K562 (cell line): Measurements from ENCODE around the gene OR2B2. TPM values are rescaled to one million over a fixed set of nuclear protein-coding genes. Genes with fewer than 3 reads are reported as not detected.

Experiments
- ATF3 ChIP-seq, 2 experiments: fragments of 450-650 bp in 1 of 2; sonication (generic) in 1 of 2; formaldehyde crosslinking in 1 of 2; IDR thresholded peaks in 1 of 2; conservative IDR thresholded peaks in 1 of 2; 2 replicates each; pipeline versions ENCODE4 v1.6.1 to v1.8.1; 2016 to 2023; ENCODE audit warnings: mild to moderate bottlenecking in 2 of 2, moderate library complexity in 2 of 2, inconsistent platforms in 1 of 2, missing genetic modification reagents in 1 of 2
- CC2D1A ChIP-seq: fragments of 450-650 bp; IDR thresholded peaks from 2 replicates; pipeline ENCODE4 v1.6.1; 2017; ENCODE audit warnings: mild to moderate bottlenecking
- E2F3 ChIP-seq: fragments of 250-450 bp; sonication (Bioruptor Pico); IDR thresholded peaks from 2 replicates; pipeline ENCODE4 v1.4.0; 2020; ENCODE audit warnings: mild to moderate bottlenecking
- ETV5 ChIP-seq: sonication (generic); formaldehyde crosslinking; IDR thresholded peaks from 2 replicates; pipeline ENCODE4 v1.4.0; 2020; ENCODE audit warnings: low read depth, mild to moderate bottlenecking, missing genetic modification reagents
- HNRNPK ChIP-seq: fragments of 200-400 bp; formaldehyde crosslinking; IDR thresholded peaks from one replicate; pipeline ENCODE4 v1.6.1; 2018; ENCODE audit warnings: mild to moderate bottlenecking, low read depth, low read length; ENCODE audit not compliant: poor library complexity, severe bottlenecking
- KAT8 ChIP-seq: fragments of 450-650 bp; IDR thresholded peaks from 2 replicates; pipeline ENCODE4 v1.6.1; 2016; ENCODE audit warnings: low read depth, mild to moderate bottlenecking
- KLF13 ChIP-seq: fragments of 450-650 bp; IDR thresholded peaks from 2 replicates; pipeline ENCODE4 v1.6.1; 2016; ENCODE audit warnings: missing genetic modification characterization, low read depth, mild to moderate bottlenecking, missing compliant biosample characterization, moderate library complexity, borderline replicate concordance
- L3MBTL2 ChIP-seq: fragments of 450-650 bp; IDR thresholded peaks from 2 replicates; pipeline ENCODE4 v1.6.1; 2016; ENCODE audit warnings: mild to moderate bottlenecking, moderate library complexity
- MLLT1 ChIP-seq, 2 experiments: fragments of 450-650 bp; IDR thresholded peaks; 2 replicates each; pipeline ENCODE4 v1.6.1; 2016
- MXD1 ChIP-seq: fragments of 250-450 bp; sonication (Bioruptor Pico); IDR thresholded peaks from 2 replicates; pipeline ENCODE4 v1.8.0; 2021; ENCODE audit warnings: borderline replicate concordance, mild to moderate bottlenecking, moderate library complexity; ENCODE audit not compliant: poor library complexity, severe bottlenecking
- PHF8 ChIP-seq: fragments of 200-600 bp; sonication (generic); IDR thresholded peaks from 2 replicates; pipeline ENCODE4 v1.6.1; 2012; ENCODE audit warnings: mixed run types, mild to moderate bottlenecking, inconsistent platforms, low read length, moderate library complexity, borderline replicate concordance
- POLR2AphosphoS2 ChIP-seq: IDR thresholded peaks from 2 replicates; pipeline ENCODE4 v1.6.1; 2012; ENCODE audit warnings: low read length, improper control_type of control experiment
- RERE ChIP-seq: sonication (generic); formaldehyde crosslinking; IDR thresholded peaks from 2 replicates; pipeline ENCODE4 v1.8.0; 2023; ENCODE audit warnings: missing genetic modification reagents, mild to moderate bottlenecking, borderline replicate concordance
- RFX7 ChIP-seq: fragments of 250-450 bp; sonication (Bioruptor Pico); IDR thresholded peaks from 2 replicates; pipeline ENCODE4 v1.5.1; 2021; ENCODE audit warnings: mild to moderate bottlenecking
- RNF2 ChIP-seq: sonication (generic); IDR thresholded peaks from 2 replicates; pipeline ENCODE4 v1.6.1; 2016
- SRSF1 ChIP-seq: fragments of 200-400 bp; formaldehyde crosslinking; IDR thresholded peaks from 2 replicates; pipeline ENCODE4 v1.6.1; 2017; ENCODE audit warnings: mild to moderate bottlenecking, low read depth, low read length, moderate library complexity
- ZC3H11A ChIP-seq: IDR thresholded peaks from 2 replicates; pipeline ENCODE4 v1.6.1; 2012; ENCODE audit warnings: low read depth, low read length, improper control_type of control experiment
- ZNF668 ChIP-seq: fragments of 250-450 bp; sonication (Bioruptor Pico); IDR thresholded peaks from 2 replicates; pipeline ENCODE4 v1.8.0; 2022; ENCODE audit warnings: mild to moderate bottlenecking, inconsistent platforms
- ZNF75A ChIP-seq: fragments of 450-650 bp; formaldehyde crosslinking; IDR thresholded peaks from 2 replicates; pipeline ENCODE4 v1.4.0; 2020; ENCODE audit warnings: mild to moderate bottlenecking
- polyA plus RNA-seq, 8 experiments: library from polyadenylated mRNA; depleted of rRNA in 4 of 8; stranded (reverse) in 5 of 8; unstranded in 3 of 8; fragments of >200 nt; fragmentation: Nextera tagmentation in 2 of 8; fragmentation: Illumina TruSeq in 1 of 8; extraction: Ambion mirVana in 2 of 8; extraction: Trizol in 1 of 8; gene quantifications; 2 replicates each; pipeline versions ENCODE4 v1.2.1 to v1.2.3, GENCODE V29; 2011 to 2014; ENCODE audit warnings: inconsistent platforms in 1 of 8, missing spikeins in 1 of 8
- total RNA-seq, 7 experiments: library from RNA; depleted of rRNA in 6 of 7; stranded (reverse); fragments of >200 nt in 6 of 7; fragmentation: Illumina TruSeq in 2 of 7; extraction: Trizol in 2 of 7; gene quantifications; 2 replicates each; pipeline versions ENCODE4 v1.2.1 to v1.2.3, GENCODE V29; 2011 to 2021; ENCODE audit warnings: low replicate concordance in 1 of 7

OR2B2 gene
- total and polyA plus RNA-seq, 9 of the 15 experiments (the other 6 are each of a cell fraction or from before 2014, with no cell fraction given) = 0.24 TPM; not detected in 8

- TF ChIP-seq ETV5 (CRISPR knock-in tag) (no peak), ATF3 (IDR thresholded peaks at IDR 0.05) (no peak), ATF3 (CRISPR knock-in tag; conservative IDR thresholded peaks at IDR 0.05) (no peak; the same call in 1 of the 2 replicates), E2F3 (no peak), L3MBTL2 (no peak), CC2D1A (no peak), RFX7 (no peak; the same call in 1 of the 2 replicates), MXD1 (CRISPR knock-in tag) (no peak), RERE (peak; percentile 95), MLLT1 (IDR thresholded peaks at IDR 0.05) (peak; percentile 99 to 100), KLF13 (tag) (no peak), KAT8 (no peak), HNRNPK (no peak), PHF8 (no peak), SRSF1 (peak; percentile 97), ZNF75A (no peak; the same call in 1 of the 2 replicates), RNF2 (no peak), POLR2AphosphoS2 (no peak), ZC3H11A (no peak), ZNF668 (CRISPR knock-in tag) (no peak)
Measured at GRCh38 chr6:27892649-27893058, 19.5 kb downstream of the OR2B2 start (continued).
